HEK293T (cell line): ENCODE data around the gene TBX3.

Experiments
- BHLHE40 ChIP-seq: fragments of 450-650 bp; IDR thresholded peaks from 2 replicates; pipeline ENCODE4 v1.6.1; 2016; ENCODE audit warnings: mild to moderate bottlenecking, moderate library complexity, borderline replicate concordance
- CTBP1 ChIP-seq: fragments of 450-650 bp; IDR thresholded peaks from 2 replicates; pipeline ENCODE4 v1.6.1; 2016; ENCODE audit warnings: borderline replicate concordance
- FOXA1 ChIP-seq: fragments of 450-650 bp; IDR thresholded peaks from 2 replicates; pipeline ENCODE4 v1.6.1; 2016; ENCODE audit warnings: mild to moderate bottlenecking
- FOXK2 ChIP-seq: fragments of 450-650 bp; IDR thresholded peaks from 2 replicates; pipeline ENCODE4 v1.6.1; 2016; ENCODE audit warnings: mild to moderate bottlenecking
- FOXM1 ChIP-seq: fragments of 450-650 bp; IDR thresholded peaks from 2 replicates; pipeline ENCODE4 v1.6.1; 2017; ENCODE audit warnings: mild to moderate bottlenecking, borderline replicate concordance
- HDGF ChIP-seq: fragments of 450-650 bp; IDR thresholded peaks from 2 replicates; pipeline ENCODE4 v1.6.1; 2017; ENCODE audit warnings: antibody characterized with exemption, borderline replicate concordance
- LEF1 ChIP-seq: fragments of 450-650 bp; IDR thresholded peaks from 2 replicates; pipeline ENCODE4 v1.6.1; 2017; ENCODE audit warnings: mild to moderate bottlenecking, borderline replicate concordance
- NFRKB ChIP-seq: fragments of 450-650 bp; IDR thresholded peaks from 2 replicates; pipeline ENCODE4 v1.6.1; 2016; ENCODE audit warnings: mild to moderate bottlenecking, moderate library complexity
- SP1 ChIP-seq: fragments of 450-650 bp; IDR thresholded peaks from 2 replicates; pipeline ENCODE4 v1.6.1; 2017
- SUZ12 ChIP-seq: fragments of 450-650 bp; IDR thresholded peaks from 2 replicates; pipeline ENCODE4 v1.6.1; 2016; ENCODE audit warnings: mild to moderate bottlenecking
- ZNF384 ChIP-seq: fragments of 450-650 bp; IDR thresholded peaks from 2 replicates; pipeline ENCODE4 v1.6.1; 2016

DNA sequence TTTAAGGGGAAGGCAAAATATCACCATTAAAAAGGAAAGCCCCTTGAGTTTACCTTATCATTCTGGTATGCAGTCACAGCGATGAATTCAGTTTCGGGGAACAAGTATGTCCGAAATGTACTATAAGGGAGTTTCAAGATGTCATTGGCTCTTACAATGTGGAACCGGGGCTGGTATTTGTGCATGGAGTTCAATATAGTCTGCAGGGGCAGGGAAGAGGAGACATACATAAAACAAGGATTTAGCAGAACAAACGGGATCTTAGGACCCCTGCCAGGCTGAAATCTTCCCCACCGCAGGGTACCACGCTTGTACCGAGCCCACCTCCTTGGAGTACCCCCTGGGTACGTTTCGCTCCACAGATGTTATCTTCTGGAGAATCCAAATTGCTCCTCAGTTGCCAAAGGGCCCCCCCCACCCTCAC is 4.5 kb downstream of the TBX3 start:
- TF ChIP-seq HDGF: no peak
- no peak for TF ChIP-seq LEF1
- no peak for TF ChIP-seq SP1
- TF ChIP-seq FOXM1: no peak
- no peak for TF ChIP-seq NFRKB
- TF ChIP-seq FOXK2: no peak
- no peak for TF ChIP-seq BHLHE40
- no peak for TF ChIP-seq CTBP1
- no peak for TF ChIP-seq FOXA1
- TF ChIP-seq SUZ12: no peak
- no peak for TF ChIP-seq ZNF384
